ENCODE data around the gene RHEBL1. TPM values are rescaled to one million over a fixed set of nuclear protein-coding genes. Genes with fewer than 3 reads are reported as not detected.
A peak's percentile ranks its signal among the peaks of the same experiment; 100 is the strongest.

RHEBL1 gene
- polyA plus RNA-seq, 3 donors, result 0.17 to 0.96 (median 0.50) TPM

- no peak overlapping the region for H3K9ac ChIP-seq (ENCODE audit: insufficient read depth, low read length, poor library complexity, severe bottlenecking)
- peaks cover 81 to 100% of the 10 kb centered on the region in 2 donors for H3K36me3 Mint-ChIP-seq
- no peak overlapping the region for H3K4me2 ChIP-seq (replicated peaks; ENCODE audit: extremely low read depth, low read length, poor library complexity, severe bottlenecking)
- H3K27ac ChIP-seq (ENCODE audit: low read depth in 1 of 2, low read length in 2 of 2), result no peak overlapping the region
- H3K27me3 Mint-ChIP-seq (ENCODE audit: low read depth in 3 of 3), result peaks cover 0 to 1% (median 0%) of the 10 kb centered on the region in 3 donors
- no peaks in the 10 kb centered on the region for H3K9me3 ChIP-seq (replicated peaks in 1 of 2; ENCODE audit: control insufficient read depth in 1 of 2, insufficient read depth in 1 of 2, low read length in 2 of 2)
- H3K4me1 ChIP-seq (ENCODE audit: control insufficient read depth in 1 of 2, insufficient read depth in 2 of 2, low read length in 2 of 2), result no peaks in the 10 kb centered on the region
- H3K9me3 Mint-ChIP-seq, result no peaks in the 10 kb centered on the region
- H2AFZ ChIP-seq (ENCODE audit: insufficient read depth, low read depth, low read length, poor library complexity, severe bottlenecking), result no peak overlapping the region
- H3K4me3 Mint-ChIP-seq, result no peak overlapping the region
- TF ChIP-seq, protein P1, sequence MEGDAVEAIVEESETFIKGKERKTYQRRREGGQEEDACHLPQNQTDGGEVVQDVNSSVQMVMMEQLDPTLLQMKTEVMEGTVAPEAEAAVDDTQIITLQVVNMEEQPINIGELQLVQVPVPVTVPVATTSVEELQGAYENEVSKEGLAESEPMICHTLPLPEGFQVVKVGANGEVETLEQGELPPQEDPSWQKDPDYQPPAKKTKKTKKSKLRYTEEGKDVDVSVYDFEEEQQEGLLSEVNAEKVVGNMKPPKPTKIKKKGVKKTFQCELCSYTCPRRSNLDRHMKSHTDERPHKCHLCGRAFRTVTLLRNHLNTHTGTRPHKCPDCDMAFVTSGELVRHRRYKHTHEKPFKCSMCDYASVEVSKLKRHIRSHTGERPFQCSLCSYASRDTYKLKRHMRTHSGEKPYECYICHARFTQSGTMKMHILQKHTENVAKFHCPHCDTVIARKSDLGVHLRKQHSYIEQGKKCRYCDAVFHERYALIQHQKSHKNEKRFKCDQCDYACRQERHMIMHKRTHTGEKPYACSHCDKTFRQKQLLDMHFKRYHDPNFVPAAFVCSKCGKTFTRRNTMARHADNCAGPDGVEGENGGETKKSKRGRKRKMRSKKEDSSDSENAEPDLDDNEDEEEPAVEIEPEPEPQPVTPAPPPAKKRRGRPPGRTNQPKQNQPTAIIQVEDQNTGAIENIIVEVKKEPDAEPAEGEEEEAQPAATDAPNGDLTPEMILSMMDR (IDR thresholded peaks at IDR 0.05), result no peak
- no peak overlapping the region for H3K4me3 ChIP-seq (replicated peaks in 1 of 3; ENCODE audit: low read depth in 2 of 3, low read length in 3 of 3)
- no peaks in the 10 kb centered on the region for H3K27me3 ChIP-seq (ENCODE audit: control insufficient read depth in 2 of 2, insufficient read depth in 2 of 2, low read length in 2 of 2)
- H3K36me3 ChIP-seq (replicated peaks in 1 of 2; ENCODE audit: control insufficient read depth in 1 of 2, insufficient read depth in 2 of 2, low read length in 2 of 2), result peaks cover 93 to 99% of the 10 kb centered on the region in 2 donors
- H4K20me1 ChIP-seq (ENCODE audit: insufficient read depth, low read length), result peaks cover 100% of the 10 kb centered on the region
- peak overlapping the region in 2 of 7 donors; percentile 57 to 58 for H3K27ac Mint-ChIP-seq
- no peak for DNase-seq
- intact Hi-C loops (cut with micrococcal nuclease), result no loop called here
- WGBS (ENCODE audit: insufficient coverage), result 100% methylated on average over 1 of the region's 4 CpGs
- H3K4me1 Mint-ChIP-seq, result no peaks in the 10 kb centered on the region
- peaks cover 11% of the 10 kb centered on the region for H3K79me2 ChIP-seq (ENCODE audit: insufficient read depth, low read length)
These were observed 33.8 kb downstream of the RHEBL1 start for GRCh38 chr12:49036029-49036428.

DNA sequence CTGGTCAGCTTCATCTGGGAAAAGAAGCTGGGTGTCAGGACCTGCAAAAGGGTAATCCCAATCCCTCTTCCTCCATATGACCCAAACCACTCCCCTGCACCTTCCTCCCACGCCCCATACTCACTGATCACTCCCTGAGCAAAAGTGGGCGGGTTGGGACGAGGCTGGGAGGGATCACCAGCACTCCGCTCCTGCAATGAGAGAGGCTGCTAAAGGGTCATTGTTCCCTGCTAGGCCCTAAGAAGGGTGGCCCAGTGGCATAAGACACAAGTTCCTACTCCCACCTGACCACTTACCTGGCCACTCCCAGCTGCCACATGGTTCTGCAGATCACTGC lies 35.5 kb downstream of the RHEBL1 start:
- Histone ChIP-seq H3K27me3 (ENCODE audit: control insufficient read depth in 2 of 2, insufficient read depth in 2 of 2, low read length in 2 of 2) (no peaks in the 10 kb centered on the region), H3K9ac (ENCODE audit: insufficient read depth, low read length, poor library complexity, severe bottlenecking) (no peak overlapping the region), H3K9me3 (replicated peaks in 1 of 2; ENCODE audit: control insufficient read depth in 1 of 2, insufficient read depth in 1 of 2, low read length in 2 of 2) (no peaks in the 10 kb centered on the region), H3K79me2 (ENCODE audit: insufficient read depth, low read length) (peaks cover 11% of the 10 kb centered on the region), H3K27ac (ENCODE audit: low read depth in 1 of 2, low read length in 2 of 2) (no peak overlapping the region), H3K4me3 (replicated peaks in 1 of 3; ENCODE audit: low read depth in 2 of 3, low read length in 3 of 3) (no peak overlapping the region), H2AFZ (ENCODE audit: insufficient read depth, low read depth, low read length, poor library complexity, severe bottlenecking) (no peak overlapping the region), H3K4me1 (ENCODE audit: control insufficient read depth in 1 of 2, insufficient read depth in 2 of 2, low read length in 2 of 2) (no peaks in the 10 kb centered on the region), H3K36me3 (replicated peaks in 1 of 2; ENCODE audit: control insufficient read depth in 1 of 2, insufficient read depth in 2 of 2, low read length in 2 of 2) (peaks cover 88 to 99% of the 10 kb centered on the region in 2 donors), H3K4me2 (replicated peaks; ENCODE audit: extremely low read depth, low read length, poor library complexity, severe bottlenecking) (no peak overlapping the region), H4K20me1 (ENCODE audit: insufficient read depth, low read length) (peaks cover 99% of the 10 kb centered on the region)
- TF ChIP-seq, protein P1 (IDR thresholded peaks at IDR 0.05), result no peak
- Mint-ChIP-seq H3K36me3 (peaks cover 77 to 100% of the 10 kb centered on the region in 2 donors), H3K27ac (peak overlapping the region in 1 of 7 donors; percentile 58), H3K4me1 (peaks cover 4% of the 10 kb centered on the region), H3K4me3 (no peak overlapping the region), H3K9me3 (no peaks in the 10 kb centered on the region), H3K27me3 (ENCODE audit: low read depth in 3 of 3) (peaks cover 0 to 1% (median 0%) of the 10 kb centered on the region in 3 donors)
- DNase-seq, result no peak
- intact Hi-C loops (cut with micrococcal nuclease), result no loop called here
- 100% methylated on average over 3 of the region's 4 CpGs for WGBS (ENCODE audit: insufficient coverage)
